PC-3 (cell line): ENCODE measurements around the gene CRYAA. TPM values are rescaled to one million over a fixed set of nuclear protein-coding genes. Genes with fewer than 3 reads are reported as not detected.

ENCODE experiments used
- ATAC-seq: fragments of 200-7000 bp; cut with Tn5 transposase; 2 replicates; pipeline ENCODE4 v1.9.1; 2020; ENCODE audit warnings: mild to moderate bottlenecking, moderate library complexity
- BruUV-seq: library from RNA; stranded (reverse); fragments of 400-500 nt; replicated peaks from 2 replicates; lab custom pipeline; 2021; lab: Mats Ljungman, UMichigan
- CTCF ChIA-PET: fragments of 300-600 bp; sonication (Branson Sonifier 250); formaldehyde crosslinking; loops from one replicate; lab custom pipeline; 2022; ENCODE audit warnings: antibody characterized with exemption; lab: Charles Lee
- POLR2A ChIA-PET: fragments of 300-600 bp; sonication (Branson Sonifier 250); formaldehyde crosslinking; loops from one replicate; lab custom pipeline; 2022; ENCODE audit warnings: antibody characterized with exemption; ENCODE audit not compliant: unreplicated experiment; lab: Charles Lee
- DNase-seq: peaks from one replicate; pipeline ENCODE4 v3.0.0-alpha.2; 2015
- H2AFZ ChIP-seq: fragments of 300-600 bp; sonication (generic); 2 replicates; pipeline ENCODE4 v1.6.0; 2016; ENCODE audit warnings: antibody characterized with exemption, low read length
- H3F3A ChIP-seq: fragments of 300-600 bp; sonication (generic); one replicate; pipeline ENCODE4 v1.6.0; 2017; ENCODE audit warnings: antibody characterized with exemption, low read length, control low read depth, mild to moderate bottlenecking; ENCODE audit not compliant: unreplicated experiment
- H3K27ac ChIP-seq: fragments of 300-600 bp; sonication (generic); 2 replicates; pipeline ENCODE4 v1.5.1; 2016; ENCODE audit warnings: mild to moderate bottlenecking, low read length
- H3K27me3 ChIP-seq: fragments of 300-600 bp; sonication (generic); 2 replicates; pipeline ENCODE4 v1.6.1; 2016; ENCODE audit warnings: low read length, mixed read lengths
- H3K36me3 ChIP-seq: fragments of 300-600 bp; sonication (generic); 2 replicates; pipeline ENCODE4 v1.6.1; 2016; ENCODE audit warnings: low read depth, mixed run types, low read length, mixed read lengths
- H3K4me1 ChIP-seq: fragments of 300-600 bp; sonication (generic); 2 replicates; pipeline ENCODE4 v1.5.1; 2016; ENCODE audit warnings: low read length; ENCODE audit not compliant: insufficient read depth
- H3K4me2 ChIP-seq: fragments of 300-600 bp; sonication (generic); 2 replicates; pipeline ENCODE4 v1.6.0; 2016; ENCODE audit warnings: low read length
- H3K4me3 ChIP-seq: fragments of 300-600 bp; sonication (generic); 2 replicates; pipeline ENCODE4 v1.5.1; 2016; ENCODE audit warnings: mild to moderate bottlenecking, low read length, mixed read lengths
- H3K79me2 ChIP-seq: fragments of 300-600 bp; sonication (generic); 2 replicates; pipeline ENCODE4 v1.6.1; 2017; ENCODE audit warnings: low read length, mixed read lengths
- H3K9ac ChIP-seq: fragments of 300-600 bp; sonication (generic); 2 replicates; pipeline ENCODE4 v1.6.0; 2016; ENCODE audit warnings: mild to moderate bottlenecking, low read length
- H3K9me2 ChIP-seq: fragments of 300-600 bp; sonication (generic); replicated peaks from 2 replicates; pipeline ENCODE4 v1.6.1; 2016; ENCODE audit warnings: mixed run types, low read length, mixed read lengths
- H3K9me3 ChIP-seq: fragments of 300-600 bp; sonication (generic); 2 replicates; pipeline ENCODE4 v1.6.1; 2016; ENCODE audit warnings: low read length, mixed read lengths
- H4K20me1 ChIP-seq: fragments of 300-600 bp; sonication (generic); 2 replicates; pipeline ENCODE4 v1.6.1; 2016; ENCODE audit warnings: low read length, mixed read lengths
- EZH2 ChIP-seq: fragments of 300-600 bp; sonication (generic); IDR thresholded peaks from one replicate; pipeline ENCODE4 v1.6.1; 2017; ENCODE audit warnings: antibody characterized with exemption, mild to moderate bottlenecking, low read length; ENCODE audit not compliant: unreplicated experiment
- EZH2phosphoT487 ChIP-seq: fragments of 300-600 bp; sonication (generic); IDR thresholded peaks from 2 replicates; pipeline ENCODE4 v1.6.1; 2018; ENCODE audit warnings: mild to moderate bottlenecking, antibody characterized with exemption, low read length, borderline replicate concordance
- intact Hi-C: fragments of 100-400 bp; cut with micrococcal nuclease; formaldehyde crosslinking; loops from 2 replicates; pipeline ENCODE4 v1.9.0; 2023
- total RNA-seq: library from RNA; depleted of rRNA; stranded (reverse); fragments of >200 nt; gene quantifications from 2 replicates; pipeline ENCODE4 v1.2.3, GENCODE V29; 2014
- TF ChIP-seq, protein P1 (sequence below): fragments of 300-600 bp; sonication (generic); conservative IDR thresholded peaks from 2 replicates; pipeline ENCODE4 v1.5.1; 2017; ENCODE audit warnings: antibody characterized with exemption, low read depth, mild to moderate bottlenecking, low read length

CRYAA gene
- total RNA-seq, 1 experiment from 2014 or later, result not detected

DNA sequence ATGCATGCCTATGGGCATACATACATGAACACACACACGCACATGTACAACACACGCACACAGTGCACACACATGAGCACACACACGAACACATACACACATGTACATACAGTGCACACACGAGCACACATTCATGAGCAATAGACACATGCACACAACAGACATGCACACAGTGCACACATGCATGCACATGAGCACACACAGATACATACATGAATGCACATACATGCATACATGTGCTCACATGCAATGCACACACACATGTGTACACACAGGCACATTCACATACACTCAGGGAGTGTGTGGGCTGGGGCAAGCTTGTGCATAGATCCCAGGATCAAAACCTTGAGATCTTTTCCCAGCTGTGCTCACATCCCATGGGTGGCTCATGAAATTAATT lies 18.9 kb downstream of the CRYAA start:
- CTCF ChIA-PET, result no interaction called here
- Histone ChIP-seq H3K36me3 (no peaks in the 10 kb centered on the region), H3F3A (no peaks in the 10 kb centered on the region), H3K9me3 (no peaks in the 10 kb centered on the region), H3K27me3 (no peaks in the 10 kb centered on the region), H3K27ac (no peak overlapping the region), H3K79me2 (no peaks in the 10 kb centered on the region), H3K4me1 (no peaks in the 10 kb centered on the region), H3K4me3 (no peak overlapping the region), H3K9me2 (no peaks in the 10 kb centered on the region), H4K20me1 (no peaks in the 10 kb centered on the region), H3K4me2 (no peak overlapping the region), H2AFZ (no peak overlapping the region), H3K9ac (no peak overlapping the region)
- BruUV-seq, result no TSS peak
- no peak for ATAC-seq
- intact Hi-C loops, result no loop called here
- POLR2A ChIA-PET, result no interaction called here
- TF ChIP-seq EZH2, result no peak
- DNase-seq, result no peak

DNA sequence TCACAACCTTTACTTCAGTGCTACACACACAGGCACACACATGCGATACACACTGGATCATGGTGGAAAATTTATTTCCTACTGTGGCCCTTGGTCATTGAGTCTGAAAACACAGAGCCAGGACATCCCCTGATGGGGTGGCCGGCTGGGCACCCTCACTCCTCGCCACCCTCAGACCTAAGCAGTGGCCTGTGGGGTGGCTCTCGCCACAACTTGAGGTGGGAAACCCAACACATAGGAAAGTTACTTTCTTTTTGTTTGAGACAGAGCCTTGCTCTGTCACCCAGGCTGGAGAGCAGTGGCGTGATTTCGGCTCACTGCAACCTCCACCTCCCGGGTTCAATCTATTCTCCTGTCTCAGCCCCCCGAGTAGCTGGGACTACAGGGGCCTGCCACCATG lies 19.4 kb downstream of the CRYAA start:
- H3K4me3 ChIP-seq, result no peak overlapping the region
- DNase-seq (no peak), ATAC-seq (no peak)
- H3K9me2 ChIP-seq, result no peaks in the 10 kb centered on the region
- CTCF ChIA-PET, result no interaction called here
- no peaks in the 10 kb centered on the region for H3F3A ChIP-seq
- H3K4me2 ChIP-seq, result no peak overlapping the region
- no peaks in the 10 kb centered on the region for H3K79me2 ChIP-seq
- no peak overlapping the region for H3K9ac ChIP-seq
- BruUV-seq, result no TSS peak
- peaks cover under 1% of the 10 kb centered on the region; the same call in 1 of the 2 replicates for H3K4me1 ChIP-seq
- H3K9me3 ChIP-seq, result no peaks in the 10 kb centered on the region
- no peak overlapping the region for H2AFZ ChIP-seq
- no peak overlapping the region for H3K27ac ChIP-seq
- TF ChIP-seq EZH2phosphoT487 (no peak), EZH2 (no peak)
- TF ChIP-seq, protein P1, sequence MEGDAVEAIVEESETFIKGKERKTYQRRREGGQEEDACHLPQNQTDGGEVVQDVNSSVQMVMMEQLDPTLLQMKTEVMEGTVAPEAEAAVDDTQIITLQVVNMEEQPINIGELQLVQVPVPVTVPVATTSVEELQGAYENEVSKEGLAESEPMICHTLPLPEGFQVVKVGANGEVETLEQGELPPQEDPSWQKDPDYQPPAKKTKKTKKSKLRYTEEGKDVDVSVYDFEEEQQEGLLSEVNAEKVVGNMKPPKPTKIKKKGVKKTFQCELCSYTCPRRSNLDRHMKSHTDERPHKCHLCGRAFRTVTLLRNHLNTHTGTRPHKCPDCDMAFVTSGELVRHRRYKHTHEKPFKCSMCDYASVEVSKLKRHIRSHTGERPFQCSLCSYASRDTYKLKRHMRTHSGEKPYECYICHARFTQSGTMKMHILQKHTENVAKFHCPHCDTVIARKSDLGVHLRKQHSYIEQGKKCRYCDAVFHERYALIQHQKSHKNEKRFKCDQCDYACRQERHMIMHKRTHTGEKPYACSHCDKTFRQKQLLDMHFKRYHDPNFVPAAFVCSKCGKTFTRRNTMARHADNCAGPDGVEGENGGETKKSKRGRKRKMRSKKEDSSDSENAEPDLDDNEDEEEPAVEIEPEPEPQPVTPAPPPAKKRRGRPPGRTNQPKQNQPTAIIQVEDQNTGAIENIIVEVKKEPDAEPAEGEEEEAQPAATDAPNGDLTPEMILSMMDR, result no peak
- no peaks in the 10 kb centered on the region for H3K36me3 ChIP-seq
- H4K20me1 ChIP-seq, result no peaks in the 10 kb centered on the region
- POLR2A ChIA-PET, result no interaction called here
- intact Hi-C loops, result no loop called here
- H3K27me3 ChIP-seq, result no peaks in the 10 kb centered on the region

DNA sequence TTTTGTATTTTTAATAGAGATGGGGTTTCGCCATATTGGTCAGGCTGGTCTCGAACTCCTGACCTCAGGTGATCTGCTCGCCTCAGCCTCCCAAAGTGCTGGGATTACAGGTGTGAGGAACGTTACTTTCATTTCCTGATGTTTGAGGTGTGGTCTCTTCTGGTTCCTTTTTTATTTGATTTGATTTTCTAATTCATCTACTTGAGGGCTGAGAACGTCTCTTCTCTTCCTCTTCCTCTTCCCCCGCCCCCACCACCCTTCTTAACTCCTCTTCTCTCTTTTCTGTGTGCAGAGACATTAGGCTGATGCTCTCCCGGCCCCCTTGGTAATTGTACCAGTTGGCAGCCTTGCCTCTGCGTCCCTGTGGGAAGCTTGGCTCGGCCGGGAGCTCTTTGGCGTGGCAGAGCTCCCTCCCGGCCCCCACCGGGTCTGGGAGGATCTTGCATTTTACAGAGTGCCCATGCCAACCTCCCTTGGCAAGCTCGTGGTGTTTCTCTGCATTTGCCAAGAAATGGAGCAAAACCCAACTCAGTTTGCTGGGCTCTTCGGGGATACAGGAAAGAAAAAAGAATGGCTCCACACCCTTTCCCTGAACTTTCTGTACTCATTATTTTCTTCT lies 19.9 kb downstream of the CRYAA start:
- TF ChIP-seq EZH2phosphoT487 (no peak), EZH2 (no peak)
- TF ChIP-seq, protein P1, result no peak
- no peaks in the 10 kb centered on the region for H3K9me2 ChIP-seq
- no peaks in the 10 kb centered on the region for H3K36me3 ChIP-seq
- H3K4me3 ChIP-seq, result no peak overlapping the region
- no peaks in the 10 kb centered on the region for H4K20me1 ChIP-seq
- intact Hi-C loops, result no loop called here
- no peak overlapping the region for H3K4me2 ChIP-seq
- H3K27me3 ChIP-seq, result no peaks in the 10 kb centered on the region
- H3K9me3 ChIP-seq, result no peaks in the 10 kb centered on the region
- H3K4me1 ChIP-seq, result peaks cover 5% of the 10 kb centered on the region
- POLR2A ChIA-PET, result no interaction called here
- no peaks in the 10 kb centered on the region for H3K79me2 ChIP-seq
- no peak overlapping the region for H2AFZ ChIP-seq
- H3K27ac ChIP-seq, result no peak overlapping the region
- no TSS peak for BruUV-seq
- DNase-seq, result no peak
- no peak for ATAC-seq
- H3F3A ChIP-seq, result no peaks in the 10 kb centered on the region
- no peak overlapping the region for H3K9ac ChIP-seq
- CTCF ChIA-PET, result no interaction called here
